ENCODE results near the gene PODNL1. TPM values are rescaled to one million over a fixed set of nuclear protein-coding genes. Genes with fewer than 3 reads are reported as not detected.

Gene PODNL1
- total RNA-seq, 2 donors from 2014 or later: 4.1 to 4.4 TPM

- H3K4me1 ChIP-seq: peaks cover 38% of the 10 kb centered on the region
- intact Hi-C loops (cut with DNase I): loop anchor here (10.0 kb wide), 1 partner anchor 159 kb away; no protein-coding TSS in a partner anchor
- no peak for DNase-seq
- no peaks in the 10 kb centered on the region for H3K36me3 ChIP-seq
- no peak overlapping the region for H3K4me3 ChIP-seq
- no peaks in the 10 kb centered on the region for H3K9me3 ChIP-seq
- H3K9ac ChIP-seq (ENCODE audit: low read depth in 2 of 2, low read length in 2 of 2): peak overlapping the region in 1 of 2 donors; percentile 79
- no peaks in the 10 kb centered on the region for H3K27me3 ChIP-seq
- no peak for TF ChIP-seq CTCF (IDR thresholded peaks at IDR 0.05)
- H3K27ac ChIP-seq: no peak overlapping the region
Measured at GRCh38 chr19:13885826-13886365, 52.3 kb downstream of the PODNL1 start.

- no peak for TF ChIP-seq CTCF (IDR thresholded peaks at IDR 0.05)
- intact Hi-C loops (cut with DNase I): loop anchor here (10.0 kb wide), 1 partner anchor 160 kb away; no protein-coding TSS in a partner anchor
- H3K4me1 ChIP-seq: peaks cover 43% of the 10 kb centered on the region
Measured at GRCh38 chr19:13884726-13885591, 53.3 kb downstream of the PODNL1 start.

GRCh38 chr19:13883516-13884064 is 54.6 kb downstream of the PODNL1 start:
- peaks cover 43% of the 10 kb centered on the region for H3K4me1 ChIP-seq
- H3K36me3 ChIP-seq: no peaks in the 10 kb centered on the region
- intact Hi-C loops (cut with DNase I): loop anchor here (10.0 kb wide), 1 partner anchor 161 kb away; no protein-coding TSS in a partner anchor
- no peaks in the 10 kb centered on the region for H3K9me3 ChIP-seq
- no peaks in the 10 kb centered on the region for H3K27me3 ChIP-seq
- no peak for DNase-seq
- no peak overlapping the region for H3K9ac ChIP-seq (ENCODE audit: low read depth in 2 of 2, low read length in 2 of 2)
- no peak for TF ChIP-seq CTCF (IDR thresholded peaks at IDR 0.05)
- H3K4me3 ChIP-seq: no peak overlapping the region
- H3K27ac ChIP-seq: no peak overlapping the region

More at GRCh38 chr19:13884726-13885591, 53.3 kb downstream of the PODNL1 start:
- DNase-seq: peak; percentile 68
- no peaks in the 10 kb centered on the region for H3K36me3 ChIP-seq
- no peaks in the 10 kb centered on the region for H3K9me3 ChIP-seq
- no peaks in the 10 kb centered on the region for H3K27me3 ChIP-seq
- peak overlapping the region in 1 of 2 donors; percentile 79 for H3K9ac ChIP-seq (ENCODE audit: low read depth in 2 of 2, low read length in 2 of 2)
- peak overlapping the region; percentile 44 for H3K27ac ChIP-seq
- no peak overlapping the region for H3K4me3 ChIP-seq

GRCh38 chr19:13882836-13883235 is 55.4 kb downstream of the PODNL1 start:
- H3K27me3 ChIP-seq: no peaks in the 10 kb centered on the region
- intact Hi-C loops (cut with DNase I): loop anchor here (10.0 kb wide), 1 partner anchor 162 kb away; no protein-coding TSS in a partner anchor
- H3K4me1 ChIP-seq: peaks cover 42% of the 10 kb centered on the region
- no peak for TF ChIP-seq CTCF (IDR thresholded peaks at IDR 0.05)
- H3K36me3 ChIP-seq: no peaks in the 10 kb centered on the region
- H3K9me3 ChIP-seq: no peaks in the 10 kb centered on the region
- no peak for DNase-seq
- no peak overlapping the region for H3K4me3 ChIP-seq
- H3K9ac ChIP-seq (ENCODE audit: low read depth in 2 of 2, low read length in 2 of 2): peak overlapping the region in 1 of 2 donors; percentile 75
- H3K27ac ChIP-seq: no peak overlapping the region

- TF ChIP-seq CTCF (IDR thresholded peaks at IDR 0.05): no peak
- Histone ChIP-seq H3K36me3 (no peaks in the 10 kb centered on the region), H3K4me1 (peaks cover 38% of the 10 kb centered on the region), H3K27ac (peak overlapping the region; percentile 53), H3K4me3 (no peak overlapping the region), H3K27me3 (no peaks in the 10 kb centered on the region), H3K9me3 (no peaks in the 10 kb centered on the region), H3K9ac (ENCODE audit: low read depth in 2 of 2, low read length in 2 of 2) (peak overlapping the region; percentile 16 to 75)
- no peak for DNase-seq
- intact Hi-C loops (cut with DNase I): loop anchor here (10.0 kb wide), 1 partner anchor 162 kb away; no protein-coding TSS in a partner anchor
Measured at GRCh38 chr19:13882419-13882795, 55.8 kb downstream of the PODNL1 start.
